Naive thymus-derived CD4-positive, alpha-beta T cell (primary cell): ENCODE data around the gene PHB1. TPM values are rescaled to one million over a fixed set of nuclear protein-coding genes. Genes with fewer than 3 reads are reported as not detected.
"Not testable (repeated sequence)": the region's sequence is repeated elsewhere in the genome, so short reads cannot be mapped to it uniquely, and the experiment has no call there.

Experiments
- ATAC-seq: fragments of 150-1000 bp; cut with Tn5 transposase; 2 replicates; pipeline ENCODE4 v1.10.0; 2021; ENCODE audit warnings: mild to moderate bottlenecking, moderate library complexity
- CTCF ChIA-PET: fragments of 350-600 bp; sonication (Branson Sonifier 250); formaldehyde crosslinking; loops from one replicate; lab custom pipeline; 2021; ENCODE audit warnings: antibody characterized with exemption; lab: Charles Lee
- POLR2A ChIA-PET: fragments of 350-600 bp; sonication (Branson Sonifier 250); formaldehyde crosslinking; loops from one replicate; lab custom pipeline; 2021; ENCODE audit warnings: antibody characterized with exemption, inconsistent platforms; lab: Charles Lee
- DNase-seq, 9 donors: peaks; one replicate each; pipeline versions ENCODE4 v3.0.0 to v3.0.0-alpha.2; 2020 to 2022; ENCODE audit warnings: mixed read lengths in 1 of 9
- H3K27ac ChIP-seq: one replicate; pipeline ENCODE4 v1.7.0; 2013; ENCODE audit warnings: mild to moderate bottlenecking, low read depth, low read length, moderate library complexity
- H3K27me3 ChIP-seq, 2 donors: one replicate each; pipeline ENCODE4 v1.7.0; 2013; ENCODE audit warnings: low read length in 2 of 2, mild to moderate bottlenecking in 2 of 2, moderate library complexity in 2 of 2; ENCODE audit not compliant: control insufficient read depth in 2 of 2, insufficient read depth in 2 of 2
- H3K36me3 ChIP-seq, 3 experiments: 1 replicate in 2 of 3; 2 replicates in 1 of 3; pipeline ENCODE4 v1.7.0; 2013; ENCODE audit warnings: low read length in 3 of 3, mild to moderate bottlenecking in 3 of 3, moderate library complexity in 1 of 3; ENCODE audit not compliant: insufficient read depth in 3 of 3, control insufficient read depth in 2 of 3
- H3K4me1 ChIP-seq, 2 donors: one replicate each; pipeline ENCODE4 v1.7.0; 2013; ENCODE audit warnings: low read length in 2 of 2, mild to moderate bottlenecking in 2 of 2, moderate library complexity in 1 of 2; ENCODE audit not compliant: control insufficient read depth in 2 of 2, insufficient read depth in 2 of 2
- H3K4me3 ChIP-seq: 2 replicates; pipeline ENCODE4 v1.7.0; 2013; ENCODE audit warnings: mild to moderate bottlenecking, low read length
- H3K9me3 ChIP-seq, 3 experiments: 1 replicate in 2 of 3; 2 replicates in 1 of 3; pipeline ENCODE4 v1.7.0; 2013; ENCODE audit warnings: low read length in 3 of 3; ENCODE audit not compliant: control insufficient read depth in 2 of 3
- H3K27ac Mint-ChIP-seq, 9 donors: one replicate each; pipeline ENCODE4 v1.8.0; 2020 to 2022; ENCODE audit warnings: mixed read lengths in 9 of 9, mild to moderate bottlenecking in 8 of 9, moderate library complexity in 5 of 9, inconsistent platforms in 2 of 9
- H3K27me3 Mint-ChIP-seq, 5 donors: one replicate each; pipeline ENCODE4 v1.8.0; 2021 to 2022; ENCODE audit warnings: mixed read lengths in 5 of 5, mild to moderate bottlenecking in 1 of 5
- H3K36me3 Mint-ChIP-seq, 5 donors: one replicate each; pipeline ENCODE4 v1.8.0; 2020 to 2022; ENCODE audit warnings: mixed read lengths in 5 of 5, mild to moderate bottlenecking in 3 of 5, inconsistent platforms in 1 of 5
- H3K4me1 Mint-ChIP-seq, 7 donors: one replicate each; pipeline ENCODE4 v1.8.0; 2020 to 2022; ENCODE audit warnings: mixed read lengths in 7 of 7, mild to moderate bottlenecking in 3 of 7, inconsistent platforms in 1 of 7
- H3K4me3 Mint-ChIP-seq, 10 donors: one replicate each; pipeline ENCODE4 v1.8.0; 2020 to 2022; ENCODE audit warnings: mild to moderate bottlenecking in 10 of 10, mixed read lengths in 10 of 10, moderate library complexity in 6 of 10, inconsistent platforms in 2 of 10
- H3K9me3 Mint-ChIP-seq, 11 donors: one replicate each; pipeline ENCODE4 v1.8.0; 2020 to 2022; ENCODE audit warnings: mixed read lengths in 11 of 11, mild to moderate bottlenecking in 4 of 11, inconsistent platforms in 1 of 11, moderate library complexity in 1 of 11
- intact Hi-C, 2 donors: fragments of 100-400 bp; cut with micrococcal nuclease; formaldehyde crosslinking; loops; one replicate each; pipeline ENCODE4 v1.15.1; 2023
- polyA plus RNA-seq, 2 donors: library from polyadenylated mRNA; unstranded; fragments of 300-500 nt; fragmentation: Illumina TruSeq; gene quantifications; one replicate each; pipeline ENCODE4 v1.2.3, GENCODE V29; 2021
- total RNA-seq, 6 experiments: library from RNA in 5 of 6; stranded (reverse) in 5 of 6; gene quantifications; 1 replicate in 5 of 6; 2 replicates in 1 of 6; pipeline ENCODE4 v1.2.3 and lab custom pipeline; 2021 to 2026

Gene PHB1
- total and polyA plus RNA-seq, 7 experiments from 2014 or later: 50.0 to 186 (median 65.3) TPM

DNA sequence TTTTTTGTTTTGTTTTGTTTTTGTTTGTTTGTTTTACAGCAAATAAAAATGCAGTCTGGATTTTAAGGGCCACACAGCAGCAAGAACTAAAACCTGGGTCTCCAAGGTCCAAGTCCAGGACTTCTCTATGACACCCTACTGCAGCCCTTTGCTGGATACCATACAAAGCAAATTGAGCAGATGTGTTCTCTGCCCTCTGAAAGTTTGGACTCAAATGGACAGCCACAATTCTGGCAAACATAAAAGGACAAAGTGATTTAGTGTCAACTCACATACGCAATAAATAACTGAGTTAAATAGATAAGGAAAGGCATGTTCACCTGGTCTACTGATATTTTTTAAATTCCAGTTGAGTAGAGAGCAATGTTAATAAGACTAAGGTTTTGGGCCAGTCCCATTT lies 44.9 kb downstream of the PHB1 start:
- Mint-ChIP-seq H3K27ac (no peak overlapping the region), H3K36me3 (peaks cover 0 to 1% (median 0%) of the 10 kb centered on the region in 5 donors), H3K27me3 (no peaks in the 10 kb centered on the region), H3K4me3 (no peak overlapping the region), H3K9me3 (no peaks in the 10 kb centered on the region), H3K4me1 (peaks cover 6 to 19% (median 16%) of the 10 kb centered on the region in 7 donors)
- ATAC-seq: no peak
- no peak overlapping the region for H3K4me3 ChIP-seq
- intact Hi-C loops: loop anchor here in 1 of 2 donors (2.0 kb wide), 1 partner anchor 25 kb away; no protein-coding TSS in a partner anchor
- H3K36me3 ChIP-seq: no peaks in the 10 kb centered on the region
- CTCF ChIA-PET: interaction anchor here (0.6 to 6.6 kb wide), 3 partner anchors 8 to 1119 kb away, joined by 3 to 69 read pairs (median 13); no protein-coding TSS in a partner anchor
- peaks cover 0 to 10% of the 10 kb centered on the region in 2 donors for H3K4me1 ChIP-seq
- DNase-seq: no peak
- no peak overlapping the region for H3K27ac ChIP-seq
- POLR2A ChIA-PET: interaction anchor here (1.0 to 2.2 kb wide), 2 partner anchors 19 to 54 kb away, joined by 4 to 12 read pairs; no protein-coding TSS in a partner anchor
- no peaks in the 10 kb centered on the region for H3K9me3 ChIP-seq
- no peaks in the 10 kb centered on the region for H3K27me3 ChIP-seq

GRCh38 chr17:49369089-49369488 lies 45.6 kb downstream of the PHB1 start:
- no peak overlapping the region for H3K4me3 Mint-ChIP-seq
- ChIA-PET POLR2A (interaction anchor here (0.8 to 2.5 kb wide), 5 partner anchors 8 to 54 kb away, joined by 3 to 12 read pairs (median 4); no protein-coding TSS in a partner anchor), CTCF (interaction anchor here (0.6 to 6.6 kb wide), 16 partner anchors 8 to 1118 kb away, joined by 3 to 69 read pairs (median 5); no protein-coding TSS in a partner anchor)
- Histone ChIP-seq H3K4me3 (no peak overlapping the region), H3K27ac (no peak overlapping the region), H3K36me3 (no peaks in the 10 kb centered on the region), H3K4me1 (peaks cover 0 to 10% of the 10 kb centered on the region in 2 donors), H3K27me3 (no peaks in the 10 kb centered on the region), H3K9me3 (no peaks in the 10 kb centered on the region)
- no peaks in the 10 kb centered on the region for H3K9me3 Mint-ChIP-seq
- H3K4me1 Mint-ChIP-seq: peaks cover 6 to 20% (median 16%) of the 10 kb centered on the region in 7 donors
- DNase-seq (no peak), ATAC-seq (no peak)
- no peaks in the 10 kb centered on the region for H3K27me3 Mint-ChIP-seq
- H3K36me3 Mint-ChIP-seq: peaks cover 0 to 1% (median 0%) of the 10 kb centered on the region in 5 donors
- no peak overlapping the region for H3K27ac Mint-ChIP-seq
- intact Hi-C loops: loop anchor here in 1 of 2 donors (2.0 kb wide), 1 partner anchor 26 kb away; no protein-coding TSS in a partner anchor

- Histone ChIP-seq H3K27ac (no peak overlapping the region), H3K4me1 (peaks cover 5 to 12% of the 10 kb centered on the region in 2 donors), H3K36me3 (peaks cover 0 to 3% (median 0%) of the 10 kb centered on the region in 3 experiments), H3K27me3 (no peaks in the 10 kb centered on the region), H3K9me3 (no peaks in the 10 kb centered on the region), H3K4me3 (no peak overlapping the region)
- no peaks in the 10 kb centered on the region for H3K27me3 Mint-ChIP-seq
- peaks cover 0 to 5% (median 0%) of the 10 kb centered on the region in 5 donors for H3K36me3 Mint-ChIP-seq
- intact Hi-C loops: no loop called here
- ATAC-seq: no peak
- no peak for DNase-seq
- H3K9me3 Mint-ChIP-seq: peaks cover 0 to 3% (median 0%) of the 10 kb centered on the region in 11 donors
- peaks cover 17 to 32% (median 25%) of the 10 kb centered on the region in 7 donors for H3K4me1 Mint-ChIP-seq
- peak overlapping the region in 4 of 9 donors; percentile 33 to 67 (median 59) for H3K27ac Mint-ChIP-seq
- ChIA-PET CTCF (interaction anchor here (1.1 to 6.6 kb wide), 3 partner anchors 47 to 54 kb away, joined by 3 to 69 read pairs (median 8); no protein-coding TSS in a partner anchor), POLR2A (interaction anchor here (0.6 kb wide), 1 partner anchor 42 kb away, joined by 3 read pairs; no protein-coding TSS in a partner anchor)
- peak overlapping the region in 1 of 10 donors; percentile 10 for H3K4me3 Mint-ChIP-seq
Observed at GRCh38 chr17:49365667-49366066, 49.0 kb downstream of the PHB1 start.

DNA sequence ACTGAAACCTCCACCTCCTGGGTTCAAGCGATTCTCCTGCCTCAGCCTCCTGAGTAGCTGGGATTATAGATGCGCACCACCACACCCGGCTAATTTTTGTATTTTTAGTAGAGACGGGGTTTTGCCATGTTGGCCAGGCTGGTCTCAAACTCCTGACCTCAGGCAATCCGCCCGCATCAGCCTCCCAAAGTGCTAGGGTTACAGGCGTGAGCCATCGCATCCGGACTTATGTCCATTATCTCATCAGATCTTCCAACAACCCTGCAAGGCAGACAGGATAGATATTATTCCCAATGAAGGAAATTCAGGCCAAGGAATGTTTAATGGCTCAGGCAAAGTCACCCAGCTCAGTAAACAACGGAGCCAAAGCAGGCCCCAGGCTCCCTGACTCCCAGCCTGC lies 49.6 kb downstream of the PHB1 start:
- H3K4me3 Mint-ChIP-seq, intact Hi-C loops, H3K9me3 Mint-ChIP-seq, H3K9me3 ChIP-seq, H3K4me3 ChIP-seq, H3K36me3 ChIP-seq, ATAC-seq, H3K27me3 Mint-ChIP-seq, H3K27me3 ChIP-seq, H3K36me3 Mint-ChIP-seq, POLR2A ChIA-PET, DNase-seq, H3K27ac ChIP-seq: not testable (repeated sequence)
- Mint-ChIP-seq H3K27ac (peak overlapping the region in 1 of 9 donors; percentile 61), H3K4me1 (peaks cover 22 to 38% (median 30%) of the 10 kb centered on the region in 7 donors)
- H3K4me1 ChIP-seq: peaks cover 5 to 17% of the 10 kb centered on the region in 2 donors
- CTCF ChIA-PET: interaction anchor here (0.6 to 6.6 kb wide), 4 partner anchors 13 to 71 kb away, joined by 3 to 69 read pairs (median 6); no protein-coding TSS in a partner anchor

DNA sequence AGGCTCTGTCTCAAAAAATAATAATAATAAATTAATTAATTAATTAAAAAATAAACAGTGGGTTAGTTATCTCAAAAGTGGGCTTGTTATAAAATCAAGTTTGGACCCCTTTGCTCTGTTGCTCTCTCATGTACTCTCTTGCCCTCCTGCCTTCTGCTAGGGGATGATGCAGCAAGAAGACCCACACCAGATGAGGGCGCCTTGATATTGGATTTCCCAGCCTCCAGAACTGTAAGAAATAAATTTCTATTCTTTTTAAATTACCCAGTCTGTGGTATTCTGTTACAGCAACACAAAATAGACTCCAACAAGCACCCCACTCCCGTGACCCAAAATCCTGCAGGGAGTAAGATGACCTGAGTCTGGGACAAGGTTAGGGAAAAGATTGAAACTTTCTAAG lies 50.6 kb downstream of the PHB1 start:
- no peak overlapping the region for H3K4me3 ChIP-seq
- ChIA-PET CTCF (interaction anchor here (1.7 to 2.3 kb wide), 3 partner anchors 12 to 33 kb away, joined by 3 to 6 read pairs (median 5); no protein-coding TSS in a partner anchor), POLR2A (interaction anchor here (1.1 kb wide), 1 partner anchor 48 kb away, joined by 3 read pairs; no protein-coding TSS in a partner anchor)
- H3K9me3 ChIP-seq: no peaks in the 10 kb centered on the region
- H3K4me1 Mint-ChIP-seq: peaks cover 32 to 48% (median 38%) of the 10 kb centered on the region in 7 donors
- H3K27me3 Mint-ChIP-seq: no peaks in the 10 kb centered on the region
- H3K27ac Mint-ChIP-seq: peak overlapping the region in 1 of 9 donors; percentile 61
- intact Hi-C loops: loop anchor here (5.0 kb wide), 4 partner anchors 172 to 1503 kb away; partner anchors contain the start of genes CBX1 (in 1 of the 2) and TOB1 (in 1 of the 2)
- peak overlapping the region in 1 of 10 donors; percentile 23 for H3K4me3 Mint-ChIP-seq
- peaks cover 0 to 3% (median 0%) of the 10 kb centered on the region in 3 experiments for H3K36me3 ChIP-seq
- H3K27me3 ChIP-seq: no peaks in the 10 kb centered on the region
- ATAC-seq (no peak), DNase-seq (no peak)
- H3K9me3 Mint-ChIP-seq: peaks cover 0 to 3% (median 0%) of the 10 kb centered on the region in 11 donors
- peaks cover 0 to 7% (median 0%) of the 10 kb centered on the region in 5 donors for H3K36me3 Mint-ChIP-seq
- no peak overlapping the region for H3K27ac ChIP-seq
- H3K4me1 ChIP-seq: peaks cover 11 to 24% of the 10 kb centered on the region in 2 donors

DNA sequence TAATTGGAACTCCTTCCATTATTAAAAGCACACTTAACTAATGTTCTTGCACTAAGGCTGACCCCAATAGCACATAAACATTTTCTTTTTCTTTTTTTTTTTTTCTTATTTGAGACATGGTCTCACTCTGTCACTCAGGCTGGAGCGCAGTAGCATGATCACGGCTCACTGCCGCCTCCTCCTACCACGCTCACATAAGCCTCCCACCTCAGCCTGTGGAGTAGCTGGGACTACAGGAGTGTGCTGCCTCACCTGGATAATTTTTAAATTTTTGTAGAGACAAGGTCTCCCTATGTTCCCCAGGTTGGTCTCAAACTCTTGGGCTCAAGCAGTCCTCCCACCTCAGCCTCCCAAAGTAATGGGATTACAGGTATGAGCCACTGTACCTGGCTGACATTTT lies 51.4 kb downstream of the PHB1 start:
- H3K36me3 Mint-ChIP-seq: peaks cover 0 to 7% (median 0%) of the 10 kb centered on the region in 5 donors
- peaks cover 41 to 53% (median 46%) of the 10 kb centered on the region in 7 donors for H3K4me1 Mint-ChIP-seq
- ATAC-seq (no peak), DNase-seq (no peak)
- H3K27me3 Mint-ChIP-seq: no peaks in the 10 kb centered on the region
- CTCF ChIA-PET: interaction anchor here (1.0 to 2.3 kb wide), 5 partner anchors 25 to 47 kb away, joined by 3 to 6 read pairs (median 4); no protein-coding TSS in a partner anchor
- Histone ChIP-seq H3K36me3 (peaks cover 0 to 3% (median 0%) of the 10 kb centered on the region in 3 experiments), H3K9me3 (no peaks in the 10 kb centered on the region), H3K4me1 (peaks cover 19 to 25% of the 10 kb centered on the region in 2 donors), H3K27ac (no peak overlapping the region), H3K4me3 (no peak overlapping the region), H3K27me3 (no peaks in the 10 kb centered on the region)
- intact Hi-C loops: loop anchor here (2.0 to 5.0 kb wide), 5 partner anchors 132 to 1504 kb away; partner anchors contain the start of genes CBX1 (in 1 of the 2), PHOSPHO1 (in 1 of the 2) and TOB1 (in 1 of the 2)
- H3K9me3 Mint-ChIP-seq: peaks cover 0 to 3% (median 0%) of the 10 kb centered on the region in 11 donors
- peak overlapping the region in 5 of 9 donors; percentile 21 to 87 (median 62) for H3K27ac Mint-ChIP-seq
- POLR2A ChIA-PET: interaction anchor here (1.1 to 4.2 kb wide), 2 partner anchors 12 to 28 kb away, joined by 4 to 18 read pairs; no protein-coding TSS in a partner anchor
- peak overlapping the region in 3 of 10 donors; percentile 82 to 89 (median 85) for H3K4me3 Mint-ChIP-seq
